Mesothelial cell of epicardium (in vitro differentiated cells): Measurements from ENCODE around the gene PPP1R1B. TPM values are rescaled to one million over a fixed set of nuclear protein-coding genes. Genes with fewer than 3 reads are reported as not detected.

Experiments used
- DNase-seq, 2 experiments: peaks; one replicate each; pipeline ENCODE4 v3.0.0; 2021; ENCODE audit warnings: low spot score in 2 of 2; ENCODE audit not compliant: unreplicated experiment in 2 of 2
- H3K27ac Mint-ChIP-seq: 2 replicates; pipeline ENCODE4 v1.8.0; 2021; ENCODE audit warnings: mixed read lengths
- H3K27me3 Mint-ChIP-seq: 2 replicates; pipeline ENCODE4 v1.8.0; 2021; ENCODE audit warnings: low read depth, mixed read lengths
- H3K36me3 Mint-ChIP-seq: 2 replicates; pipeline ENCODE4 v1.8.0; 2021; ENCODE audit warnings: mixed read lengths
- H3K4me1 Mint-ChIP-seq: 2 replicates; pipeline ENCODE4 v1.8.0; 2021; ENCODE audit warnings: mixed read lengths
- H3K4me3 Mint-ChIP-seq: 2 replicates; pipeline ENCODE4 v1.8.0; 2021; ENCODE audit warnings: mild to moderate bottlenecking, moderate library complexity, mixed read lengths
- H3K9me3 Mint-ChIP-seq: 2 replicates; pipeline ENCODE4 v1.8.0; 2021; ENCODE audit warnings: mixed read lengths
- CTCF ChIP-seq: fragments of 200-600 bp; sonication (generic); IDR thresholded peaks from one replicate; pipeline ENCODE4 v1.5.0; 2021; ENCODE audit warnings: antibody characterized with exemption; ENCODE audit not compliant: unreplicated experiment
- total RNA-seq: library from RNA; stranded (reverse); gene quantifications from 3 replicates; pipeline ENCODE4 v1.2.1, GENCODE V29; 2021

Gene PPP1R1B
- total RNA-seq, 1 donor from 2014 or later, result 0.58 TPM

DNA sequence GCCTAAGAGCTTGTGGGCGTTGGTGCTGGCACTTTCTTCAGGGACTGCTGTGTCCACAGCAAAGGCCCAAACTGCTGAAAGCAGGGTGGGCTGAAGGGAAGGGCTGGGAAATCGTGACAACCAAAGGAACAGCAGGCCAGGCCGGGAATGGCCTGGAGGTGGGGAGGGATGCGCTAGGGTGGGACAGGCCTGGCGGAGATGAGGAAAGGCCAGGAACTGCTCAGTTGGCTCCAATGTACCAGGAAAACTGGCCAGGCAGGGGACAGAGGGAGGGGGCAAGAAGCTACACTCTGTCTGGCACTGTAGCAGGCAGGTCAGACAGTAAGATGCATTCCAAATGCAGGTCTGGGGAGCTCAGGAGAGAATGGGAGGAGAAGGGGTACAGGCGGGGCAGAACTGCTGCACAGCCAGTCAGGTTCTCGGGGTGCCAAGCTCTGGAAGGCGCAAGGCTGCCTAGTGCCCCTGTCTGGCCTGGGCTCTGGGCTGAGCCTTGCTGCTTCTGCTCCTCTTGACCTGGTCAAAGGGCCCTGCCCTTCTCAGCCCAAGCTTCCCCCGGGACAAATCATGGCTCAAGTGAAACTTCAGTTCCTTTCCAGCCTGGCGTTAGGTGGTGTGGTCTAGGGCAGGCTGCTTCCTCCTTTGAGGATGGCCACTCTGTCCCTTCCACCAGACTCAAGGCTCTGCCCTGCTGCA is 48.8 kb downstream of the PPP1R1B start:
- H3K9me3 Mint-ChIP-seq, result no peaks in the 10 kb centered on the region

GRCh38 chr17:39676198-39676819 is 49.6 kb downstream of the PPP1R1B start:
- H3K27me3 Mint-ChIP-seq, result peaks cover 6% of the 10 kb centered on the region
- DNase-seq, result no peak
- H3K27ac Mint-ChIP-seq, result no peak overlapping the region
- H3K9me3 Mint-ChIP-seq, result no peaks in the 10 kb centered on the region
- no peak for TF ChIP-seq CTCF
- H3K36me3 Mint-ChIP-seq, result peaks cover 12% of the 10 kb centered on the region
- H3K4me1 Mint-ChIP-seq, result peaks cover 28% of the 10 kb centered on the region
- H3K4me3 Mint-ChIP-seq, result no peak overlapping the region

More for the DNA sequence above, 48.8 kb downstream of the PPP1R1B start:
- DNase-seq, result no peak
- Mint-ChIP-seq H3K4me3 (no peak overlapping the region), H3K36me3 (peaks cover 8% of the 10 kb centered on the region), H3K27me3 (peaks cover 13% of the 10 kb centered on the region), H3K27ac (peak overlapping the region; percentile 93), H3K4me1 (peaks cover 28% of the 10 kb centered on the region)
- TF ChIP-seq CTCF, result no peak

DNA sequence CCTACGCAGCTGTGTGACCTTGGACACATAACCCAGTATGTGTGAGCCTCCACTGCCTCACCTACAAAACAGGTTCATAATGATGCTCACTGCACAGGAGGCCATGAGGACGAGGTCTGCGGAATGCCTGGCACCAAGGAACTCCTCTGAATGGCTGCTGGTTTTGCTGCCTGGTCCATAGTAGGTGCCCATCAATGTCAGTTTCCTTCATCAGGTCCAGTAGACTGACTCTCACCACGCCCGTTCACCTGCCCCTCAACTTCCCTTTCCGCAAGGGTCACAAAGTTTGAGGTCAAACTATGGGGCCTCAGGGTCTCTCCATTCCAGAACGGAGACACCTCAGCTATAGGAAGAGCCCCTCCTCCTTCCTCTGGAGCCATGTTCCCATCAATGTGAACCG is 50.3 kb downstream of the PPP1R1B start:
- H3K27me3 Mint-ChIP-seq, result peaks cover 2% of the 10 kb centered on the region
- TF ChIP-seq CTCF, result no peak
- H3K9me3 Mint-ChIP-seq, result no peaks in the 10 kb centered on the region
- H3K4me3 Mint-ChIP-seq, result no peak overlapping the region
- DNase-seq, result no peak
- H3K4me1 Mint-ChIP-seq, result peaks cover 25% of the 10 kb centered on the region
- H3K36me3 Mint-ChIP-seq, result peaks cover 12% of the 10 kb centered on the region
- peak overlapping the region; percentile 61 for H3K27ac Mint-ChIP-seq

- Mint-ChIP-seq H3K27ac (peak overlapping the region; percentile 61), H3K36me3 (peaks cover 12% of the 10 kb centered on the region), H3K4me3 (no peak overlapping the region), H3K4me1 (peaks cover 25% of the 10 kb centered on the region), H3K27me3 (no peaks in the 10 kb centered on the region), H3K9me3 (no peaks in the 10 kb centered on the region)
- no peak for TF ChIP-seq CTCF
- no peak for DNase-seq
Measured at GRCh38 chr17:39677542-39678339, 51.0 kb downstream of the PPP1R1B start.

- Mint-ChIP-seq H3K4me3 (no peak overlapping the region), H3K9me3 (no peaks in the 10 kb centered on the region), H3K36me3 (peaks cover 18% of the 10 kb centered on the region), H3K4me1 (peaks cover 25% of the 10 kb centered on the region), H3K27me3 (no peaks in the 10 kb centered on the region), H3K27ac (no peak overlapping the region)
- no peak for TF ChIP-seq CTCF
- no peak for DNase-seq
Measured at GRCh38 chr17:39678340-39679116, 51.8 kb downstream of the PPP1R1B start.
